ENCODE data around the gene POMP. TPM values are rescaled to one million over a fixed set of nuclear protein-coding genes. Genes with fewer than 3 reads are reported as not detected.

The POMP gene
- total RNA-seq, 1 donor from 2014 or later: 43.2 TPM

- no peak for DNase-seq
These were observed 38.5 kb downstream of the POMP start for GRCh38 chr13:28697441-28697840.

- no peak for DNase-seq
These were observed 40.3 kb downstream of the POMP start for GRCh38 chr13:28699246-28699645.

- DNase-seq: no peak
These were observed 45.4 kb downstream of the POMP start for GRCh38 chr13:28704282-28704681.

DNA sequence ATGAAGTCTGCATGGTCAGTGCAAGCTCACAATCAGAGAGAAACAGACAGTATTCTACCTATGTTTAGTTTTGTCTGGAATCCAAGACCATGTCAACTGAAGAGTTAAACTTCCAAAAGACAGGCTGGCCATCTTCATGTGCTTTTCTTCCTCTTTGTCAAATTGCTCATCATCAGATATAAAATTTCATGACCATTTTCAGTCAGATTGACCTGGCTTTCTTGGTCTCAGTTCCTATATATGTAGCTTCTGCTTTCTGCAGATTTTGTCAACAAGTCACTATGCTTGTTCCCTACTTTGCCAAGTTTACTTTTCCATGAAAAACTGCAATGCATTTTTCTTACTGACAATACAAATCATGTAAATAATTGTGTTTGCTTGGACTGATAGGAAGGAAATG is 46.0 kb downstream of the POMP start:
- DNase-seq: no peak

DNA sequence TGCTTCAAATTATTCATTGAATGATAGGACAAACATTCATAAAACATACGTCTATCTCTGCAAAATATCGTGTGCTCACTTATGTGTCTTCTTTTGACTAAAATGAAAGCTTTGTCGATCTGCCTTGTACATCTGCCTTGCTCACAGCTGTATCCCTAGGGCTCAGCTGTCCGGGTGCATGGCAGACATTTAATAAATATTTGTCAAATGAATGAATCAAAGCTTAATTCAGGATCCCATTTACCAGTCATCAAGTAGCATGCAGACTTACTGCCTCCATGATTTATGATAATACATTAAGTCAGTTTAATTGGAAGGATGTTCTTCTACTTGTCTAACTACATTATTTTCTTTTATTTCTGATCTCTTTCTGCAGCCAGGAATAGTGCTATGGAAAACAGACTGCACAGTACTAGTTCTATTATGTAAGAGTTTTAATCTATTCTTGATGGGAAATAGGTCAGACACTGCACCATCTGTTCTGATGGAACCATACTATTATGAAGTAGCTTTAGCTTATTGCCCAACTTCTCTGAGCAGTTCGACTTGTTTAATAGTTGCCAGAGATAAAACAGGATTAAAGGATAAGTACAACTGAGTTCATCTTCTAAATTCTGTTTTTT is 46.6 kb downstream of the POMP start:
- no peak for DNase-seq

GRCh38 chr13:28707629-28708427 is 48.9 kb downstream of the POMP start:
- DNase-seq: peak; percentile 23

- no peak for DNase-seq
These were observed 51.2 kb downstream of the POMP start for GRCh38 chr13:28710161-28710560.

GRCh38 chr13:28714651-28715050 is 55.7 kb downstream of the POMP start:
- no peak for DNase-seq

- no peak for DNase-seq
These were observed 57.6 kb downstream of the POMP start for GRCh38 chr13:28716511-28716910.

GRCh38 chr13:28717170-28717569 is 58.2 kb downstream of the POMP start:
- DNase-seq: no peak

- DNase-seq: no peak
These were observed 59.2 kb downstream of the POMP start for GRCh38 chr13:28718196-28718542.

- peak; percentile 98 for DNase-seq
These were observed 59.8 kb downstream of the POMP start, which contains the start of gene SLC46A3 for GRCh38 chr13:28718543-28719226. SLC46A3 (minus strand) TSS chr13:28718970; CDS start chr13:28717998, 972 bp downstream.

- DNase-seq: no peak
These were observed 60.5 kb downstream of the POMP start for GRCh38 chr13:28719227-28720055.

DNA sequence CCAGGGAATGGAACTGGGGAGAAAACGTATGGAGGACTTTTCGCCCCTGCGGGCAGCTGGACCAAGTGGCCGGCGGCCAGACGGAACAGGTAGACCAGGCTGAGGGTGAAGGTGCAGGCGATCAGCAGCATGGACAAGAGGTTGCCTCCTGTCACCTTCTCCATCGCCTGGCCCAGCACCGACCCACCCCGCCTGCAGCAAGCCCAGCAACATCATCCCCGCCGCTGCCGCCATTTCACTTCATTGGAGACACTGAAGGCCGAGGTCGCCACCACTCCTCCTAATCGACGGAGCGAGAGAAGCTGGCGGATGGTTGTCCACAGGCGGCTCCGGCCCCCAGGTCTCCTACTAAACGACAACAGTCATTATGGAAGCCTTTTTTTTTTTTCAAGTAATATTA is 64.9 kb downstream of the POMP start:
- DNase-seq: no peak

DNA sequence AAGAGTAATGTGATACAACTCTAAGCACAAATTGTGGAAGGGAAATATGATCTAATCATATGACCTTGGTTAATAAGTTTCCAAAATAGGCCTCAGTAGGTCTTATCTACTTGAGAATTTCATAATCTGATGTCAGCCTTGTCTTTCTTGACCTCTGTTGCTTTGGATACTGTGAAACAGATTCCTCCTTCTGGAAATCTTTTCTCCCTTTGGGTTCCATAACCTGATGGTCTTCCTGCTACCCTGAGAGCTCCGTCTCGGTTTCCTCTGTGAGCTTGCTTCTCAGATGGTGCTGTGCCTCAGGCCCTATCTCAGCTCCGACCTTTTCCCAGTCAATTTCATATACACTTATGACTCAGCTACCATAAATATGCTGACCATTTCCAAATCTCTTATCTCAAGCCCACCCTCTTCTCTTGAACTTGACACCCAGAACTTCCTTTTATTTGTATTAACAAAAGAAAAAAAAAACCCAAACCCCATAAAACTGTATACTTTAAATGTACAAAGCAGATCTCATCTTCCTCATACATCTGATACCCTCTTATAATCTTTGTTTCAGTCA is 66.2 kb downstream of the POMP start:
- DNase-seq: no peak

Small RNAs within 50 kb of the gene (small RNA-seq; reads per million reads assigned to genes)
- gene RF00019: not detected
- gene RNU6-53P: not detected

Other genes starting within 250 kb of the POMP start
- gene FLT1, start 164.0 kb upstream of the POMP start, total RNA-seq: 13.7 TPM
- gene SLC46A3, start 59.8 kb downstream of the POMP start, total RNA-seq: 3.3 TPM
- gene MTUS2, start 161.2 kb downstream of the POMP start, total RNA-seq: 3.6 TPM

Measured in occipital lobe (tissue), 3 donors.